Endometrial microvascular endothelial cells (primary cell): ENCODE results near the gene CDC123. TPM values are rescaled to one million over a fixed set of nuclear protein-coding genes. Genes with fewer than 3 reads are reported as not detected.

Experiments
- in situ Hi-C: cut with HindIII; loops from 2 replicates; pipeline ENCODE4 v1.10.0; 2017; ENCODE audit warnings: low sequenced_read_pairs, low pct_unique_long_range_greater_than_20kb; ENCODE audit errors: inconsistent ontology term
- total RNA-seq: library from RNA; depleted of rRNA; stranded (reverse); fragments of >200 nt; gene quantifications from one replicate; pipeline ENCODE4 v1.2.3, GENCODE V29; 2015; ENCODE audit errors: inconsistent ontology term

The CDC123 gene
- total RNA-seq, 1 donor from 2014 or later: 179 TPM

- in situ Hi-C loops: no loop called here
These were observed 8.6 kb upstream of the CDC123 start for GRCh38 chr10:12187321-12187905.

GRCh38 chr10:12188656-12189055 is 7.3 kb upstream of the CDC123 start:
- in situ Hi-C loops: no loop called here

GRCh38 chr10:12189426-12189825 is 6.6 kb upstream of the CDC123 start:
- in situ Hi-C loops: no loop called here

GRCh38 chr10:12191715-12192114 is 4.3 kb upstream of the CDC123 start:
- in situ Hi-C loops: no loop called here

- in situ Hi-C loops: no loop called here
These were observed 2.8 kb upstream of the CDC123 start for GRCh38 chr10:12193193-12193592.

GRCh38 chr10:12194752-12195271 is 1.2 kb upstream of the CDC123 start:
- in situ Hi-C loops: no loop called here

- in situ Hi-C loops: no loop called here
These were observed 746 bp upstream of the CDC123 start for GRCh38 chr10:12195281-12195602.

- in situ Hi-C loops: no loop called here
These were observed 683 bp downstream of the CDC123 start for GRCh38 chr10:12196531-12197211.

- in situ Hi-C loops: no loop called here
These were observed 2.2 kb downstream of the CDC123 start for GRCh38 chr10:12198156-12198555.

GRCh38 chr10:12200850-12201249 is 4.9 kb downstream of the CDC123 start:
- in situ Hi-C loops: no loop called here

- in situ Hi-C loops: no loop called here
These were observed 5.6 kb downstream of the CDC123 start for GRCh38 chr10:12201543-12201942.

GRCh38 chr10:12202226-12202625 is 6.2 kb downstream of the CDC123 start:
- in situ Hi-C loops: no loop called here

- in situ Hi-C loops: no loop called here
These were observed 9.1 kb downstream of the CDC123 start for GRCh38 chr10:12205082-12205481.

GRCh38 chr10:12207114-12207513 is 11.1 kb downstream of the CDC123 start:
- in situ Hi-C loops: no loop called here

- in situ Hi-C loops: no loop called here
These were observed 12.5 kb downstream of the CDC123 start for GRCh38 chr10:12208460-12208859.

GRCh38 chr10:12212454-12212853 is 16.5 kb downstream of the CDC123 start:
- in situ Hi-C loops: no loop called here

GRCh38 chr10:12213621-12214020 is 17.6 kb downstream of the CDC123 start:
- in situ Hi-C loops: no loop called here

GRCh38 chr10:12214093-12214492 is 18.1 kb downstream of the CDC123 start:
- in situ Hi-C loops: no loop called here

GRCh38 chr10:12214763-12215218 is 18.8 kb downstream of the CDC123 start:
- in situ Hi-C loops: no loop called here

- in situ Hi-C loops: no loop called here
These were observed 23.0 kb downstream of the CDC123 start for GRCh38 chr10:12218991-12219390.
